Astrocyte (in vitro differentiated cells and primary cell): ENCODE measurements around the gene MAMLD1. TPM values are rescaled to one million over a fixed set of nuclear protein-coding genes. Genes with fewer than 3 reads are reported as not detected.

Experiments
- DNase-seq: peaks from one replicate; pipeline ENCODE4 v3.0.0-alpha.2; 2010; ENCODE audit warnings: low read depth
- FAIRE-seq: peaks from 2 replicates; lab custom pipeline; 2011; peaks lifted over from hg19 to GRCh38; lab: Jason Lieb, UNC
- H2AFZ ChIP-seq: 2 replicates; pipeline ENCODE4 v1.6.0; 2012; ENCODE audit warnings: low read depth, low read length, inconsistent platforms
- H3K27ac ChIP-seq: 2 replicates; pipeline ENCODE4 v1.5.1; 2011; ENCODE audit warnings: low read depth, low read length, inconsistent platforms
- H3K27me3 ChIP-seq: 2 replicates; pipeline ENCODE4 v1.6.0; 2011; ENCODE audit warnings: low read length, inconsistent platforms; ENCODE audit not compliant: insufficient read depth
- H3K36me3 ChIP-seq: 2 replicates; pipeline ENCODE4 v1.5.1; 2011; ENCODE audit warnings: low read length, inconsistent platforms; ENCODE audit not compliant: insufficient read depth
- H3K4me1 ChIP-seq: 2 replicates; pipeline ENCODE4 v1.5.1; 2011; ENCODE audit warnings: low read length, inconsistent platforms; ENCODE audit not compliant: insufficient read depth
- H3K4me2 ChIP-seq: 2 replicates; pipeline ENCODE4 v1.6.0; 2012; ENCODE audit warnings: low read length, inconsistent platforms
- H3K4me3 ChIP-seq: 2 replicates; pipeline ENCODE4 v1.5.1; 2011; ENCODE audit warnings: low read depth, mild to moderate bottlenecking, low read length, inconsistent platforms; ENCODE audit not compliant: insufficient read depth
- H3K79me2 ChIP-seq: 2 replicates; pipeline ENCODE4 v1.6.0; 2012; ENCODE audit warnings: mild to moderate bottlenecking, low read length, inconsistent platforms; ENCODE audit not compliant: insufficient read depth
- H3K9ac ChIP-seq: 2 replicates; pipeline ENCODE4 v1.6.0; 2012; ENCODE audit warnings: mild to moderate bottlenecking, low read length, inconsistent platforms
- H3K9me3 ChIP-seq: 2 replicates; pipeline ENCODE4 v1.5.1; 2012; ENCODE audit warnings: low read depth, mild to moderate bottlenecking, low read length, inconsistent platforms; ENCODE audit not compliant: insufficient read depth
- H4K20me1 ChIP-seq: 2 replicates; pipeline ENCODE4 v1.6.0; 2012; ENCODE audit warnings: low read length, inconsistent platforms; ENCODE audit not compliant: insufficient read depth
- H3K27ac Mint-ChIP-seq: one replicate; pipeline ENCODE4 v1.8.0; 2021; ENCODE audit warnings: mild to moderate bottlenecking, mixed read lengths; ENCODE audit not compliant: unreplicated experiment
- H3K27me3 Mint-ChIP-seq: one replicate; pipeline ENCODE4 v1.8.0; 2021; ENCODE audit warnings: low read depth, mixed read lengths; ENCODE audit not compliant: unreplicated experiment
- H3K36me3 Mint-ChIP-seq: one replicate; pipeline ENCODE4 v1.8.0; 2021; ENCODE audit warnings: low read depth, mixed read lengths; ENCODE audit not compliant: unreplicated experiment
- H3K4me1 Mint-ChIP-seq: one replicate; pipeline ENCODE4 v1.8.0; 2021; ENCODE audit warnings: low read depth, mixed read lengths; ENCODE audit not compliant: unreplicated experiment
- H3K4me3 Mint-ChIP-seq: one replicate; pipeline ENCODE4 v1.8.0; 2021; ENCODE audit warnings: mild to moderate bottlenecking, moderate library complexity, mixed read lengths; ENCODE audit not compliant: unreplicated experiment
- H3K9me3 Mint-ChIP-seq: one replicate; pipeline ENCODE4 v1.8.0; 2021; ENCODE audit warnings: mild to moderate bottlenecking, mixed read lengths; ENCODE audit not compliant: unreplicated experiment
- EZH2 ChIP-seq: IDR thresholded peaks from 2 replicates; pipeline ENCODE4 v1.6.1; 2012; ENCODE audit warnings: mild to moderate bottlenecking, low read length, inconsistent platforms; ENCODE audit not compliant: insufficient read depth
- total RNA-seq: library from RNA; stranded (reverse); gene quantifications from 2 replicates; pipeline ENCODE4 v1.2.1, GENCODE V29; 2021
- TF ChIP-seq, protein P1 (sequence below): IDR thresholded peaks from 2 replicates; pipeline ENCODE4 v1.5.1; 2011; ENCODE audit warnings: low read depth, mild to moderate bottlenecking, inconsistent platforms, low read length, moderate library complexity; ENCODE audit not compliant: insufficient read depth

MAMLD1 gene
- total RNA-seq, 1 donor from 2014 or later, result 6.6 TPM

DNA sequence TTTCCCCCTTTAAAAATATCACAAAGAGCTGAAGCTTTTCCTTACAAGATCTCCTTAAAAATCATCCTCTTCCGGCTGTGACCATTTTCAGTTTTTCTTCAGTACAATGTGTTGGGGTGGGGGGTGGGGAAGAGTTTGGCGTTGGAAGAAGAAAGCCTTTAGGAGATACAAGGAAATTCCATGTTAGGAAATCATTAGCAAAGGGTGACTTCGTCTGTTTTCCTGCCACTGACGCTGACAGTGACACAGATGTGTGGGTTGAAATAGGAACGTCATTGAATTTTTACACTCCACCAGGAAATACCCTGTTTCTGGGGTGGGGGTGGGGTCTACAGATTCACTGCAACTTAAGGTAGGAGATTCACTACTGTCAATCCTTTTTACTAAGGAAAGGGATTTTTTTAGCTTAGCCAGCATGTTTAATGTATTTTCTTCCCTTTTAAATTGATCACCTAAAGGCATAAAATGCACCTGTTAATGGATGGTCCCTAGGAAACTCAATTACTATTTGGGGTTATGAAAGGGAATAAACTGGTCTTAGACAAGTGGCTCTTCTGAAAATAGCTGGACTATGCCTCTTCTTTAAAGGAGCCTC, 3.9 kb downstream of the MAMLD1 start:
- H3K9me3 Mint-ChIP-seq, result no peaks in the 10 kb centered on the region
- Histone ChIP-seq H3K4me1 (peaks cover 12% of the 10 kb centered on the region), H3K9ac (peak overlapping the region; percentile 86), H3K36me3 (no peaks in the 10 kb centered on the region), H4K20me1 (no peaks in the 10 kb centered on the region), H2AFZ (no peak overlapping the region), H3K4me3 (peak overlapping the region; percentile 48), H3K27me3 (no peaks in the 10 kb centered on the region), H3K79me2 (peaks cover 51% of the 10 kb centered on the region), H3K27ac (peak overlapping the region; percentile 90), H3K4me2 (peak overlapping the region; percentile 96), H3K9me3 (no peaks in the 10 kb centered on the region)
- TF ChIP-seq EZH2, result no peak
- TF ChIP-seq, protein P1, sequence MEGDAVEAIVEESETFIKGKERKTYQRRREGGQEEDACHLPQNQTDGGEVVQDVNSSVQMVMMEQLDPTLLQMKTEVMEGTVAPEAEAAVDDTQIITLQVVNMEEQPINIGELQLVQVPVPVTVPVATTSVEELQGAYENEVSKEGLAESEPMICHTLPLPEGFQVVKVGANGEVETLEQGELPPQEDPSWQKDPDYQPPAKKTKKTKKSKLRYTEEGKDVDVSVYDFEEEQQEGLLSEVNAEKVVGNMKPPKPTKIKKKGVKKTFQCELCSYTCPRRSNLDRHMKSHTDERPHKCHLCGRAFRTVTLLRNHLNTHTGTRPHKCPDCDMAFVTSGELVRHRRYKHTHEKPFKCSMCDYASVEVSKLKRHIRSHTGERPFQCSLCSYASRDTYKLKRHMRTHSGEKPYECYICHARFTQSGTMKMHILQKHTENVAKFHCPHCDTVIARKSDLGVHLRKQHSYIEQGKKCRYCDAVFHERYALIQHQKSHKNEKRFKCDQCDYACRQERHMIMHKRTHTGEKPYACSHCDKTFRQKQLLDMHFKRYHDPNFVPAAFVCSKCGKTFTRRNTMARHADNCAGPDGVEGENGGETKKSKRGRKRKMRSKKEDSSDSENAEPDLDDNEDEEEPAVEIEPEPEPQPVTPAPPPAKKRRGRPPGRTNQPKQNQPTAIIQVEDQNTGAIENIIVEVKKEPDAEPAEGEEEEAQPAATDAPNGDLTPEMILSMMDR, result no peak
- DNase-seq (peak; percentile 64), FAIRE-seq (peak; percentile 78)
- H3K4me3 Mint-ChIP-seq, result peak overlapping the region; percentile 81
- H3K27ac Mint-ChIP-seq, result peak overlapping the region; percentile 85
- no peaks in the 10 kb centered on the region for H3K27me3 Mint-ChIP-seq
- H3K36me3 Mint-ChIP-seq, result no peaks in the 10 kb centered on the region
- H3K4me1 Mint-ChIP-seq, result peaks cover 2% of the 10 kb centered on the region

DNA sequence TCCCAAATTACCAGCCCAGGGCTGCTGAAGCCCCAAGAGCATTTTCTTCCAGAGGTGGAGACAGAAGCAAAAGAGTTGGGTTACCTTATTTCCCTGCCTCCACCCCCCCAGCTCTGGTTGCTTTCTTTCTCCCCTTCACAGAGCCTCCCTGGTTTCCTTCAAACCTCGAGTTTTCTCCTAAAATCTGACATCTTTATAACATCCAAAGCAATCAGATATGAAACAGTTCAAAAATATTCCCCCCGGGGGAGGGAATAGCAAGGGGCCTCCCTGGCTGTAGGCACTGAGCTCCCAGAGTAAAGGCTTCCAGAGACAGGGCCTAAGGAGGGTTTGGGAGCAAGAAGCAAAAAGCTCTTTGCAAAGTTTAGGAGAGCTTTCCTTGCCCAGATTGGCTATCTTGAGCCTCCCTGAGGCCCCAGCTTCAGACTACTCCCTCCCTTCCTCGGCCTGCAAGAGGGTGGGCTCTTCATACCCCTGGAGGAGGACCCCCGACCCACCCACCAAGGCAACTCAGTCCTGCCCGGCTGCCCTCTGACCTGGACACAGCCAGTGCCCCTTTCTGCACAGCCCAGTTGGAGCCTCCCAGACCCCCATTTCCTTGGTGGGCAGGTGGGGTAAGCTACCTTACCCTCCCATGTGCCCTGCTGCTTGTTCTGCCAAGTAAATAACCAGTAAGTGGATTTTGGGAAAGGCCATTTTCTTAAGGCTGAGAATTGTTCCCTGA, 7.6 kb downstream of the MAMLD1 start:
- no peaks in the 10 kb centered on the region for H3K9me3 ChIP-seq
- no peaks in the 10 kb centered on the region for H3K36me3 Mint-ChIP-seq
- H3K27ac ChIP-seq, result no peak overlapping the region
- H3K9ac ChIP-seq, result no peak overlapping the region
- no peak overlapping the region for H3K27ac Mint-ChIP-seq
- H3K4me1 ChIP-seq, result peaks cover 12% of the 10 kb centered on the region
- TF ChIP-seq, protein P1, result no peak
- no peak for TF ChIP-seq EZH2
- H3K9me3 Mint-ChIP-seq, result no peaks in the 10 kb centered on the region
- peaks cover 6% of the 10 kb centered on the region for H4K20me1 ChIP-seq
- H3K4me3 Mint-ChIP-seq, result no peak overlapping the region
- DNase-seq, result no peak
- no peak overlapping the region for H2AFZ ChIP-seq
- no peak overlapping the region for H3K4me2 ChIP-seq
- no peaks in the 10 kb centered on the region for H3K36me3 ChIP-seq
- H3K4me1 Mint-ChIP-seq, result peaks cover 2% of the 10 kb centered on the region
- no peaks in the 10 kb centered on the region for H3K27me3 Mint-ChIP-seq
- no peak for FAIRE-seq
- no peaks in the 10 kb centered on the region for H3K27me3 ChIP-seq
- H3K79me2 ChIP-seq, result peaks cover 44% of the 10 kb centered on the region
- H3K4me3 ChIP-seq, result no peak overlapping the region

DNA sequence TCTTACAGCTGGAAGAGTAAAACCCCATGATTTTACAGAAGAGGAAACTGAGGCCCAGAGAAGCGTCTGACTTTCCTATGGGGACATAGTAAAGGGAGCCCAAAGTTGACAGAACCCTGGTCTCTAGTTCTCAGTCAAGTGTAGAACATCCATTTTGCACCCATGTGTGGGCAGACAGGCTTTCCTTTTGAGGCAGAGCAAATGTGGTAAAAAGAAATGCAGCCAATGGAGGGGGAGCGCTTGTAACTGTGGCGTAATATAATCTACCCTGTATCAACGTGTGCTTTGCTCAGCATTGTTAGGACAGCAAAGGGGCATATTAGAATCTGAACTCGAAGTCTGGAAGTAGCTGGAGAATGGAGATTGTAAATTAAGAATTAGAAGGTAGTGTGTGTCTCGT, 8.8 kb downstream of the MAMLD1 start:
- FAIRE-seq, result peak; percentile 63
- H3K27ac ChIP-seq, result no peak overlapping the region
- peaks cover 7% of the 10 kb centered on the region for H4K20me1 ChIP-seq
- Mint-ChIP-seq H3K4me1 (peaks cover under 1% of the 10 kb centered on the region), H3K27ac (no peak overlapping the region), H3K36me3 (no peaks in the 10 kb centered on the region), H3K4me3 (no peak overlapping the region), H3K9me3 (no peaks in the 10 kb centered on the region), H3K27me3 (no peaks in the 10 kb centered on the region)
- peaks cover 4% of the 10 kb centered on the region for H3K4me1 ChIP-seq
- no peak overlapping the region for H3K4me2 ChIP-seq
- H3K9me3 ChIP-seq, result no peaks in the 10 kb centered on the region
- no peaks in the 10 kb centered on the region for H3K36me3 ChIP-seq
- H2AFZ ChIP-seq, result no peak overlapping the region
- H3K9ac ChIP-seq, result no peak overlapping the region
- no peak overlapping the region for H3K4me3 ChIP-seq
- DNase-seq, result no peak
- peaks cover 48% of the 10 kb centered on the region for H3K79me2 ChIP-seq
- TF ChIP-seq, protein P1, result no peak
- no peak for TF ChIP-seq EZH2
- no peaks in the 10 kb centered on the region for H3K27me3 ChIP-seq
